Measurements from ENCODE around the gene GAB1.

GRCh38 chr4:143336781-143337599 lies at the start of gene GAB1:
- peak in 3 of 4 donors; percentile 32 to 65 (median 39) for TF ChIP-seq POLR2A (IDR thresholded peaks at IDR 0.05)
- TF ChIP-seq CTCF (IDR thresholded peaks at IDR 0.05), result peak in 4 of 6 experiments; percentile 12 to 41 (median 30)

Measured in upper lobe of left lung (tissue), 4 donors.